ENCODE measurements around the gene FMN1. TPM values are rescaled to one million over a fixed set of nuclear protein-coding genes. Genes with fewer than 3 reads are reported as not detected.

The FMN1 gene
- total and polyA plus RNA-seq, 12 donors = 0.22 to 5.5 (median 3.3) TPM

DNA sequence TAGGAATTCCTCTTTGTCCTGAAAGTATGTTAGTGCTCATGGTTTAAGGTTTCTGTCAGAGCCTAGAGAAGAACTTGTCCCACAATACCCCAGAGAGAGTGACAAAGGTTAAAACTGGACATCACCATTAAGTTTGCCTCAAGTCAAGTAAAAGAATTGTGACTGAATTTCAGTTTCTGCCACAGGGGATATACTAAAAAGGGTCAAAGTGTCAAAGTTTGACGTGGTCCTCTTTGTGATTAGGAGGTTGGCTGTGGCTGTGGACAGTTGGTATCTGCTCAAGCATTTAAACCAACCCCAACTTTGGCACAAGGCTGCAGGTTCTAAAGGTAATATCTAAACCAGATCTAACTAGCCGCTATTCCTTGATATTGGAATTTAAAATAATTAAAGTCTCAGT, 26.1 kb downstream of the FMN1 start:
- ATAC-seq = no peak
- H3K36me3 ChIP-seq = no peaks in the 10 kb centered on the region
- no peaks in the 10 kb centered on the region for H3K27me3 ChIP-seq
- intact Hi-C loops (cut with DNase I) = loop anchor here in 1 of 10 donors (10.0 kb wide), 1 partner anchor 56 kb away; no protein-coding TSS in a partner anchor
- H3K27ac ChIP-seq = no peak overlapping the region
- DNase-seq = no peak
- 66 to 72% methylated on average over 2 of the region's 2 CpGs for WGBS, 2 donors
- H3K4me1 ChIP-seq = no peaks in the 10 kb centered on the region
- TF ChIP-seq, protein P1, sequence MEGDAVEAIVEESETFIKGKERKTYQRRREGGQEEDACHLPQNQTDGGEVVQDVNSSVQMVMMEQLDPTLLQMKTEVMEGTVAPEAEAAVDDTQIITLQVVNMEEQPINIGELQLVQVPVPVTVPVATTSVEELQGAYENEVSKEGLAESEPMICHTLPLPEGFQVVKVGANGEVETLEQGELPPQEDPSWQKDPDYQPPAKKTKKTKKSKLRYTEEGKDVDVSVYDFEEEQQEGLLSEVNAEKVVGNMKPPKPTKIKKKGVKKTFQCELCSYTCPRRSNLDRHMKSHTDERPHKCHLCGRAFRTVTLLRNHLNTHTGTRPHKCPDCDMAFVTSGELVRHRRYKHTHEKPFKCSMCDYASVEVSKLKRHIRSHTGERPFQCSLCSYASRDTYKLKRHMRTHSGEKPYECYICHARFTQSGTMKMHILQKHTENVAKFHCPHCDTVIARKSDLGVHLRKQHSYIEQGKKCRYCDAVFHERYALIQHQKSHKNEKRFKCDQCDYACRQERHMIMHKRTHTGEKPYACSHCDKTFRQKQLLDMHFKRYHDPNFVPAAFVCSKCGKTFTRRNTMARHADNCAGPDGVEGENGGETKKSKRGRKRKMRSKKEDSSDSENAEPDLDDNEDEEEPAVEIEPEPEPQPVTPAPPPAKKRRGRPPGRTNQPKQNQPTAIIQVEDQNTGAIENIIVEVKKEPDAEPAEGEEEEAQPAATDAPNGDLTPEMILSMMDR (IDR thresholded peaks at IDR 0.05) = no peak
- H3K4me3 ChIP-seq = no peak overlapping the region
- H3K9me3 ChIP-seq = no peaks in the 10 kb centered on the region

DNA sequence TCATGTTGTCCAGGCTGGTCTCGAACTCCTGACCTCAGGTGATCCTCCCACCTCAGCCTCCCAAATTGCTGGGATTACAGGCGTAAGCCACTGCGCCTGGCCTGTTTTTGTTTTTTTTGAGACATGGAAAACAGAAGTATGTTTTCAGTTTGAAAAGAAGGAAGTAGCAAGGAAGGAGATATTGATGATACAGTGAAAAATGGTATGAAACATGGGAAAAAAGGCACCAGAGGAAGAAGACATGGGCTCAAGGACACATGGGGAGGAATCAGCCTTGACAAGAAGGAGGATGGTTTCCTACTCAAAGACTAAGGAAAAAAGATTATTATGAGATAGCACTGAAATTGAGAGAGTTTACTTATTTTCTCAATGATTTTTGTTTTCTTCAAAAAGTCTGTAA, 30.7 kb downstream of the FMN1 start:
- peaks cover 0 to 20% (median 5%) of the 10 kb centered on the region in 9 donors for H3K4me1 ChIP-seq
- H3K9me3 ChIP-seq = no peaks in the 10 kb centered on the region
- DNase-seq (no peak), ATAC-seq (no peak)
- H3K27me3 ChIP-seq = no peaks in the 10 kb centered on the region
- WGBS, 2 donors = 87 to 91% methylated on average over 3 of the region's 3 CpGs
- intact Hi-C loops (cut with DNase I) = loop anchor here in 1 of 10 donors (10.0 kb wide), 1 partner anchor 61 kb away; no protein-coding TSS in a partner anchor
- TF ChIP-seq, protein P1 (IDR thresholded peaks at IDR 0.05) = no peak
- peak overlapping the region in 1 of 10 donors; percentile 39 for H3K27ac ChIP-seq
- no peaks in the 10 kb centered on the region for H3K36me3 ChIP-seq
- H3K4me3 ChIP-seq = no peak overlapping the region

DNA sequence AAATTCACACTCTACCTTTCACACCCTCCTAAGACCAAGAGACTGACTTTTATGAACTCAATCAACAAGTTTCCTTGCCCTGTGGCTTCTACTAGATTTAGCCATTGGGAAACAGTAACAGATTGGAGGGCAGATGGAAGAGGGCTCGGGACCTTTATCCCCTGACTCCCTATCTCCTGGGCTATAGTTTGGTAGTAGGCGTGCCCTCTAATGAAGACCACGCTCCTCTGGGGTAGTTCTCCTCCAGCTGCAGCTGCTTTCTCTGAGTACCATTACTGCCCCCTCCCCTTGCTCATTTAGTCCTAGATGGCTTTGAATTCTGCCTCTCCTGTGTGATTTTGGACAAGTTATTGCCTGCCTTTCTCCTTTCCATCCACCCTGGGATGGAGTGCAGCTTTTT, 33.3 kb downstream of the FMN1 start:
- WGBS, 2 donors = 78 to 86% methylated on average over 3 of the region's 3 CpGs
- Histone ChIP-seq H3K27ac (peak overlapping the region in 6 of 10 donors; percentile 1 to 79 (median 71)), H3K4me3 (no peak overlapping the region), H3K4me1 (peaks cover 0 to 29% (median 5%) of the 10 kb centered on the region in 9 donors), H3K27me3 (no peaks in the 10 kb centered on the region), H3K36me3 (no peaks in the 10 kb centered on the region), H3K9me3 (no peaks in the 10 kb centered on the region)
- intact Hi-C loops (cut with DNase I) = loop anchor here in 1 of 10 donors (10.0 kb wide), 1 partner anchor 64 kb away; no protein-coding TSS in a partner anchor
- TF ChIP-seq, protein P1 (IDR thresholded peaks at IDR 0.05) = no peak
- no peak for DNase-seq
- no peak for ATAC-seq

GRCh38 chr15:33160581-33161165, 33.8 kb downstream of the FMN1 start:
- 52 to 63% methylated on average over 5 of the region's 5 CpGs for WGBS, 2 donors
- Histone ChIP-seq H3K27me3 (no peaks in the 10 kb centered on the region), H3K27ac (peak overlapping the region in 8 of 10 donors; percentile 1 to 79 (median 66)), H3K4me3 (no peak overlapping the region), H3K4me1 (peaks cover 0 to 32% (median 5%) of the 10 kb centered on the region in 9 donors), H3K9me3 (no peaks in the 10 kb centered on the region), H3K36me3 (no peaks in the 10 kb centered on the region)
- peak in 1 of 2 donors; percentile 31 for DNase-seq
- TF ChIP-seq, protein P1 (IDR thresholded peaks at IDR 0.05) = no peak
- ATAC-seq = peak; percentile 70 to 97 (median 86)
- intact Hi-C loops (cut with DNase I) = loop anchor here in 1 of 10 donors (10.0 kb wide), 1 partner anchor 64 kb away; no protein-coding TSS in a partner anchor
